Measurements from ENCODE around the gene PTPRE. TPM values are rescaled to one million over a fixed set of nuclear protein-coding genes. Genes with fewer than 3 reads are reported as not detected.

Gene PTPRE, protein sequence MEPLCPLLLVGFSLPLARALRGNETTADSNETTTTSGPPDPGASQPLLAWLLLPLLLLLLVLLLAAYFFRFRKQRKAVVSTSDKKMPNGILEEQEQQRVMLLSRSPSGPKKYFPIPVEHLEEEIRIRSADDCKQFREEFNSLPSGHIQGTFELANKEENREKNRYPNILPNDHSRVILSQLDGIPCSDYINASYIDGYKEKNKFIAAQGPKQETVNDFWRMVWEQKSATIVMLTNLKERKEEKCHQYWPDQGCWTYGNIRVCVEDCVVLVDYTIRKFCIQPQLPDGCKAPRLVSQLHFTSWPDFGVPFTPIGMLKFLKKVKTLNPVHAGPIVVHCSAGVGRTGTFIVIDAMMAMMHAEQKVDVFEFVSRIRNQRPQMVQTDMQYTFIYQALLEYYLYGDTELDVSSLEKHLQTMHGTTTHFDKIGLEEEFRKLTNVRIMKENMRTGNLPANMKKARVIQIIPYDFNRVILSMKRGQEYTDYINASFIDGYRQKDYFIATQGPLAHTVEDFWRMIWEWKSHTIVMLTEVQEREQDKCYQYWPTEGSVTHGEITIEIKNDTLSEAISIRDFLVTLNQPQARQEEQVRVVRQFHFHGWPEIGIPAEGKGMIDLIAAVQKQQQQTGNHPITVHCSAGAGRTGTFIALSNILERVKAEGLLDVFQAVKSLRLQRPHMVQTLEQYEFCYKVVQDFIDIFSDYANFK
- total RNA-seq = 19.8 TPM

DNA sequence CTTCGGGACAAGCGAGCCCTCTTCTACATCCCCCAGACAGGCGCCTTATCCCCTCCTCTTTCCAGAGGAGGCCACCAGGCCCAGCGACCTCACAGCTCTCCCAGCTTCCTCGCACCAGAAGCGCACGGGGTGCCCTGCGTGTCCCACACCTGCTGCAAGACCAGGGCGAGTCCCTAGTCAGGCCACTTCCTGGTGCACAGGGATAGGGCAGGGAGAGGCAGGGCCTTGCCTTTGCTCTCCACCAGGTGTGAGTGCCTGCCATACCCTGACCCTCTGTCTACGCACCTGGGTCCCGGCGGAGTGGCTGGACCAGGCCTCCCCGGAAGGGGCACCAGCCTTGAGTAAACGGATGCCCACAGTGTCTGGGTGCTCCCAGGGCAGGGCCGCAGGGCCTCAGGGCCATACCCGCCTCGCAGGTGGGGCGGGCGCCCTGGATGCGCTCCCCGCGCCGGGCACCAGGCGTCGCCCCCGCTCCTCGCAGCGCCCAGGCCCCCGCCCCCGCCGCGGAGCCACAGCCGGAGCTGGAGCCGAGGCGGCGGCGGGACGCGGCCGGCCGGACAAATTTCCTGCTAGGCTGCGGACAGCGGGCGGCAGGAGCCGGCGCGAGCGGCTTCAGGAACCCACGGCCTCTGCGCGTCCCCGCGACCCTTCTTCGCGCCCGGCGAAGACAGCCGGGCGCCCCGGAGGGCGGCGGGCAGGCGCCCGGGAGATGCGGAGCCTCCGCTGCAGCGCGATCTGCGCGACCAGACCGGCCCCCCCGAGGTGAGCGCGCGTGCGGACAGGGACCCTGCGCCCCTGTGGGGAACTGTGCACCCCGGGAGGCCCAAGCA lies at the start of gene PTPRE:
Gene PTPRE, plus strand, starts transcription at position 556 of the 830 bp plus-strand sequence. CDS start 133,779 bp downstream, outside the sequence.
- DNase-seq = peak; percentile 53

DNA sequence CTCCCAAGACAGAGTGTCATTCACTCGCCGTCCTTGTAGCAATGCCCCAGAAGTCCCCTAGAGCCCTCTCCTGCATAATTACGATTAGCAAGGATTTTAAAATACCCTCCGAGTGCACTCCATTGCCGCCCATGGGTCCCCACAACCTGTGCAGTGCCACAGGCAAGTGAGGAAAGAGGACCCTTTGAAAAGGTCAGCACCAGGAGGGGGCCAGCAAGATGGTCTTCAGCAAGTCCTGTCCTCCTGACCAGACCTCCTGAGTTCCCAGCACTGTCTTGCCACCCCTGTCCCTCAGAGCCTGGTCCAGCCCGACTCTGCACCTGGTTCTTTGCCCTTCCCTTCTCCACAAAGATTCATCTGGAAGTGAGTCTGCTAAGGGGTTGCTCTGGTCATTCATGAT lies 46.3 kb upstream of the PTPRE start:
- no peak for DNase-seq

DNA sequence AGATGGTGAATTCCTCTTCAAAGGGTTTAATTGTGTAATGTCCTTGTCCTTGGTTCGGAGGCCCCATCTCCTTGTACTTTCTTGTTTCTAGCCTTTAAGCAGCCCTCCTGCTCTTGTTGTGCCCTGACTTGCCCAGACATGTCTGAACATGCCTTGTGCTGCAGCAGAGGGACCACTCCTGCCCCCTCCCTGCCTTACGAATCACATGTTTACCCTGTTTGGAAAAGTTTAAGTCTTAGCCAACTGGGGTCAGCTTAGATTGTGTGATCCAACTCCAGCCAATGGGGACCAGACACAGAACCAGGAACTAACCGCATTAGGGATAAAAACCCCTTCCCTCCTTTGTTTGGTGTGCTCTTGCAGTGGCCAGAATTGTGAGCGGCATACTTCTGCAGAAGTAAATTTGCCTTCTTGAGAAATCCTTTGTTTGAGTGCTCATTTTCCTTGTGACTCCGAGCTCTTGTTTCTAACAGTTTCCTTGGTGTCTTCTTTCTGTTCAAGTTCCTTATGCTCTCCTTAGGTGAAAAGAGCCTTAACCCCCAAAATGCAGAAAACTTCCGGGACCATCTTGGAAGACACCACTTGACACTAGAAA lies 43.6 kb upstream of the PTPRE start:
- no peak for DNase-seq

DNA sequence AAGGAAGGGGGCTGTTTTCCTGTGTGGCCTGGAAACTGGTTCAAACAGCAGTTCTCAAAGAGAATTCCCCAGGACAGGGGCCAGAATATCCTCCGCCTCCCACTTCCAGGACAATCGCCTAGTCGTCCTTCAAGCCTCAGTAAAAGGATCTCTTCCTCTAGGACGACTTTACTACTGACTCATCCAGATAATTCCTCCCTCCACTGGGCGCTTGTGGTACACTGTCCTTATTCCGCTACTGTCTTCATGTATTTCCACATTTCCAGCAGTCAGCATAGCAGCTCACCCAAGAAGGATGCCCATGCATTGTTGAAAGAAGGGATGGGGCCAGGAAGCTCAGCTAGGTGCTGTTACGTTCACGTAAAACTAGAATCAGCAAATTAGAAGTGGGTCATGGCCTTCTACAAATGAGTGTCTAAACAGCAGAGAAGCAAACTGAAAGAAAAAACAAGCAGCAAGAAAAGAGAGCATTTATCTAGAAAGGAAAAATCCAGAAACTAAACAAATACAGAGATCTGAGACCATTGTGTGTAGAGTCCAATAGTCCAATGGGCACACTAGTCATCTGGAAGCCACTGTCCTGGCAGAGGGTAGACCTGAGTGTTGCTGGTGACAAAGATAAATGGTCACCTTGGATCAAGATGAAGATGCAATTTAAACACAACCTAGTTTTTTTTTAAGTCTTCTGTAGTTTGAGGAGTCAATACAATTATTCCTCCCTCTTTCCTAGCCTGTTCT lies 40.5 kb upstream of the PTPRE start:
- DNase-seq = no peak

DNA sequence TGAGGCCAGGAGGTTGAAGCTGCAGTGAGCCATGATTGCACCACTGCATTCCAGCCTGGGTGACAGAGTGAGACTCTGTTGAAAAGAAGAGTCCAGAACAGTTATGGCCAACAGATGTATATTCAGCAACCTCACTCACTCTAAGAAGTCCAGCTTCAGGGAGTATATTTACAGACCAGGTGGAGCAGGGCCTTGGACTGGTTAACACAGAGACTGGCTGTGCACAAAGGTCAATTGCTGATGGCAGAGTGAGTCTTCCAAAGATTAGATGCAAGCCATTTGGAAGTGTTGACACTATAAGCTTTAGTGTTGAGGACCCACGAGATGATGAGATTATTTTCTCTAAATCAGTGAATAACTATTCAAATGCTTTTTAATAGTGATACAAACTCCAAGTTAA lies 39.1 kb upstream of the PTPRE start:
- DNase-seq = no peak

DNA sequence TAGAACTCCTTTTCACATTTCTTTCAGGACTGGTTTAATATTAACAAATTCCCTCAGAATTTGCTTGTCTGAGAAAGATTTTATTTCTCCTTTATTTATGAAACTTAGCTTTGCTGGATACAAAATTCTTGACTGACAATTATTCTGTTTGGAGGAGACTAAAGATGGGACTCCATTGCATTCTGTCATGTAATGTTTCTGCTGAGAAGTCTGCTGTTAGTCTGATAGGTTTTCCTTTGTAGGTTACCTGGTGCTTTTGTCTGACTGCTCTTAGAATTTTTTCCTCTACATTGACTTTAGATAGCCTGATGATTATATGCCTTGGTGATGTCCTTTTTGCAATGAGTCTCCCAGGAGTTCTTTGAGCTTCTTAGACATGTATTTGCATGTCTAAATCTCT lies 37.6 kb upstream of the PTPRE start:
- no peak for DNase-seq

DNA sequence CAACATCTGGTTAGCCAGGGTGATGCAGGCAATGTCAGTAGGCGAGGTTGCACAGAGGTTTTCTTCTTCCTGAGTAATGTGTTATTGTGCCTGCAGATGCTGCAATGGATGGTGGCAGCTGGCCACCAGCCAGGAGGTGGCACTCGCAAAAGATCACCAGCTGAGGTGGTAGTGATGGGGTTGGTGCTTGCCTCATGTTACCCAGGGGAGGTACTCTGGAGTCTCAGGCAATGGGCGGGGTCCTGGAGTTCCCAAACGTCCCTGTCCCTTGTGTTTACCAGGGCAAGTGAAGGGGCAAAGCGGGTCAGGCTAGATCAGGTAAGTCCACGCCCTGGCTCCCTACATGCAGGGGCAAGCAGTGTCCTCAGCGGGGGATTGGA lies 35.3 kb upstream of the PTPRE start:
- DNase-seq = no peak

DNA sequence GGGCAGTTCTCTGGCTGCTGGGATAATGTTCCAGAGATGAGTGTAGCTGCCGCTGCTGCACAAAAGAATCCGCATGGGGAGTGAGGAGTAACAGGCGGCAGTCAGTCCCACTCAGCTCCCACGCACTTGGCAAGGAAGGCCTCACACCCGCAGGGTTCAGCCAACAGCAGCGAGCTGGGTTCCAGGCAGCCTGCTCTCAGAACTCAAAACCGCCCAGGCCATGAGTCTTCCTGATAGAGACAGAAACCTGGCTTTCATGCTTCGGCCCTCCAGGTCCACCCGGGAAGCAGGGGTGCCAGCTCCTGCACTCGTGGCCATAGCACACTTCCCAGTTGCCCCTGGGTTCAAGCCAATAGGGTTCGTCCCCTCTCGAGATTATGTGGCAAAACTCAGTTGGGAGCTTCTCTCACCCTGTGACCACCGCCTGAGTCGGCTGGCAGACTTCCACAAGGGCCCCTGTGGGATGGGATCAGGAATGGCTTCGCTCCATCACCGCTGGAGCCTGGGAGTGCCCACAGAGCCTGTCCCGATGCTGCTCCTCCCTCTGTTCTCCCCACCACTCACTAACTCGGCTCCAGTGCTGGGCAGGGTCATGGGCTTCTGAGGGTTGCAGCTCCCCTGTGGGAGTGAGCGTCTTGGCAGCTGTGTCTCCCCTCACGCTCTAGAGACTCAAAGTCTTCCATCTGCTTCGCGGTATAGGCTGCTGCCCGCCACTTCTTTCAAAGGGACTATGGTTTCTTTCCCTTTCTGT lies 34.7 kb upstream of the PTPRE start:
- peak; percentile 21 for DNase-seq

DNA sequence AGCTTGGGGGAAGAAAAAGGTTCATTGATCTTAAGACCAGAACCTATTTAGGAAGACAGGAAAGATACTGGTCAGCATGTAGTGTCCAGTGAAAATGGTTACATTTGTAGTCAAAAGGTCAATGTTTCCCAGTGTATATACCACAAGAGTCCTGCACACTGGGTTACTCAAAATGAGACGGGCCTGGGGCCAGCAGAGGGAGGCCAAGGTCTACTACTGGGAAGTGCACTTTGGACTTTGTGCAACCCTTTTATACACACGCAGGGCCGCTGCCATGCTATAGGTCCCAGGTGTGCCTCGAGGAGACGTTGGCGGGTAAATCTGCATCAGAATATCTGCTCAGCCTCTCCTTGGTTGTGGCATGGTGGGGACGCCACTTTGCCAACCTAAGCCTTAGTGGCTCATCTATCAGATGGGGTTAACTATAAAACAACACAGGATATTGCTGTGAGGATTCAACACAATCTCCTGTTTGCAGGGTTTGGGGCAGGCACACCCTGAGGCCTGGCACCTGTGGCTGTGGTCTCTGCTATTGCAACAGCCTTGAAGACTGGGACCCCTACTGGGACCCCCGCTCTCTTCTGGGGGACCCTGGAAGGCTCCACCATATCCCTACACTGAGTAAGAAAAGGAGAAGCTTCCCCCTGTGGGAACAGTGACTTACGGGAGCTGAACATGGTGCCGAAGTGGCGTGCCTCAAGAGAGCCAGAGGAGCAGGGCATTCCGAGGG lies 33.9 kb upstream of the PTPRE start:
- no peak for DNase-seq

DNA sequence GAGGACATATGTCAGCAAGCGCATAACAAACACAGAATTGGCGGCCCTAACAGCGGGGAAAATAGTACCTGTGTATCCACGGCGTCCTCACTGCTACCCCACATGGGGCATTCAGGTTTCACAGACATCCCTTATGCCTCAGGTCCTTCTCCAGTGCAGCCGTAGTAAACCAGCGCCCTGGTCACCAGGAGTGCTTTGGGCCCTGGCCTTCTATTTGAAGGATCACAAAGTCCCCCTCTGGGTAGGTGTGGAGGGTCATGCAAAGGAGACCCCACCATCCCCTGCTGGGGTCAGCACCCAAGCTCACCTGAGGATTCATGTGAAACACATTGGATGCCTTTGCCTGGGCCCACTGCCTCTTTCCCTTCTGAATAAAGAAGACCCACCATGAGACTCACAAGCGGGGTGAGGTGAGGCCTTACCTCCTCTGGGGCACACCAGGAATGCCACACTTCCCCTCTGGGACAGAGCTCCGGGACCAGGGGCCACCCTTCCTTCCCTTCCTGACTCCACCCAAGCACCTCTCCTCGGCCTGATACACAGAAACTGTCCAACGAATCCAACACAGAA lies 32.9 kb upstream of the PTPRE start:
- no peak for DNase-seq

DNA sequence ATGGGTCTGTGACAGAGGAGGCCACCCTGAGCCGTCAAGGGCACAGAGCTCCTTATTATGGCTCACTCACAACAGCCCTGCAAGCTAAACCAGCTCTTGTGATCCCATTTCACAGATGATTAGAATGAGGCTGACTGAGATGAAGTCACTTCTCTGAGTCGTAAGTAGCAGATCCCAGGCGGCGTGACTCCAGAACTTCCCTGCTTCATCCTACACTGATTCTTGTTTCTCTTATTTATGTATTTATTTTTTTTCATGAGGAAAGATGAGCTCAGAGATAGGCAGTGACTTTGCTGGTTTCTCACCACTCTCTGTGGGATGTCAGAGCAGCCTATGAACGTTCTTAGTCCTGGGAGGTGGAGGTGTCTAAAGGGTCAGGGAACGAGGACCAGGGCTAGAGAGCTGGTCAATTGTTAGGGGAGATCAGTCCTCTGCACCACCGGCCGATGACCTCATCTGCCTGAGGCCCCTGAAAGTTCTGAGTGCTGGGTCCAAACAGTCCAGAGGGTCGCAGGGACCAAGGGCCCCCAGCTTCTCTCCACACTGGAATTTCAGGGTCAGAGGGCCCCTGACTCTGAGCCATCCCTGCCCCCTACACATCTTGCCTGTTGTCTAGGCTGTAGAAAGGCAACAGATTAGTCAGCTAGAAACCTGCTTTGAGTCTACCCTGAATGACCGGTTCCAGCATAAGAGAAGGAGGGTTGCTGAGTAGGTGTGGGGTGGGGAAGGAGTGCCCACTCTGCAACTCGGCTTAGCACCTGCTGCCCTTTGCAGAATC lies 32.0 kb upstream of the PTPRE start:
- DNase-seq = no peak

DNA sequence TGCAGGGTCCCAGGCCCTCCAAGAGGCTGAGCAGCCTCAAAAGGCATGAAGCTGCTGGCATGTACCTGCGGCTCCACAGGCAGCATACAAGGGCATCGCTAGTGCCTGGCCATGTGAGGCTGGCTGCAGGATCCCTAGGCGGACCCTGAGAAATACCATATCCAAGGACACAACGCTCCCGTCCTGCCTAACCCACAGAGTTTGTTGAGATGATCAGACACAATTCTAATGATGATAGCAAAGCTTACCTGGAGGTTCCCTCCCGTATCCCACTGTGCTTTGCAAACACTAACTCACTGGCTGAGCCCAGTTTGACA lies 31.5 kb upstream of the PTPRE start:
- DNase-seq = no peak

DNA sequence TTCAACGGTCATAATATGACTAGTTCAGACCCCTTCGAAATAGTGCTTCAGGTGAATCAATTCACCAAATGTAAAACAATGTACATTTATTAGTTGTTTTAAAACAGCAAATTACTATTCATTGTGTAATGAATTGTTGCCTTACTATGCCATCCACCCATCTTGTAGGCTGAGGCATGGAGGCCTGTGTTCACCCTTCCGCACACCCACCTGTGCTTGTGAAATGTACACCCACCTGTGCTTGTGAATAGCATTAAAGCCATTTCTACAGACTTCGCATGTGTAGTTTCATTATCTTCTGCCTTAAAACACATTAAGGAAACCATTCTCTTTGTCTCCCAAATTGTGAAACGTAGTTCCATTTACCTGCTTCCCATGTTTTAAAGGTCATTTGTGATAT lies 31.0 kb upstream of the PTPRE start:
- DNase-seq = no peak

DNA sequence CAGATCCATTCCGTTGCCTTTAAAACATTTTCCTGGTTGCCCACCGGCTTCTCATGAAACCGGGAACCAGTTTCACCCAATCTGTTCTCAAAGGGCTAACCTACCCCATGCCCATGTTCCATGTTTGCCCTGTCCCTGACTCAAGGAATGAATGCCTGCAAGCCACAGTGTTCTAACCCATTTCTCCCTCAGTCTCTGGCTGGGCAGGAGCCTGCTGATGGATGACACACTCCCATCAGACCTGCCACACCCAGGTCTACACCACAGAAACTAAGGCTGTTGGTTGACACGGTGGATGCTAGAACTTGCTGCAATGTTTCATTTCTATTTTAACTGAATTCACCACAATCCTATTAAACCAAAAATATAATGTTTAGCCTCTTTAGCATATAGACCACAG lies 29.8 kb upstream of the PTPRE start:
- no peak for DNase-seq

DNA sequence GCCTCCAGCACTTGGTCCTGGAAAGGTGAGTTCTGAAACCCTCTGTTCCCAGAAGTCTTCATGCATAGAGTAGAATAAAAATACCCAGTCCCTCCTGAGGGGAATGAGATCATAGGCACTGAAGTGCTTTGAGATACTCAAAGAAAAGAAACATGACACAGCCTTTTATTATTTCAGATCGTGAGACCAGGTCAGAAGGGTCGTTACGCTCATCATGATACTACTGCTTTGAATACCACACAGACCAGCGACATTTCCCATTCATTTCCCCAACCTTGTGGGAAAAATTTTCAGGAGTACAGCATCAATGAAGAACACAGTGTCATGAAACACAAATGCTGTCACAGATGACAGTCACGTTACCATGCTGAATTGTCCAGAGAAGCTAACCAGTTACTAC lies 29.2 kb upstream of the PTPRE start:
- no peak for DNase-seq

DNA sequence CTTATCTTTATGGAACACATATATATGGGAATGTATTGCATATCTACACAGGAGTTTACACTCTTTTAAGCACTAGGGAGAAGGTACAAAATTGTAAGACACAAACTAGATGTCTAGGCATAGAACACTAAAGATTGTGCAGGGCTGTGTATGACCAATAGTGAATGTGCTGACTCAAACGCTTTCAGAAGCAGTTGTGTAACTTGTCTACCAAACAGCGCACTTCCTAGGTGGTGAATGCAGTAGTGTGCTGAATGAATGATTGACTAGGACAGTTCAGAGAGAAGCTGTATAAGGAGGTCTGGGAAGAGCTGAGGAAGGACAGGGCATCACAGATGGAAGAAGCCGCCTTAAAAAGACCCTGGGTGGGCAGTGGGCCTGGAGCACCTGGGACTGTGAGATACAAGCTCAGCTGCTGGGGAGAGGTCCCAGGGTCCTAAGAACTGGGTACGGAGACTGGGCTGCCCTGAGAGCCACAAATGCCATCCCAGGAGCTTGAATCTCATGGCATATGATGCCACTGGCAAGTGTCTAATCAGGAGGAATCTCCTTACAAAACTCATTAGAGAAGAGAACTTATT lies 28.3 kb upstream of the PTPRE start:
- DNase-seq = no peak

DNA sequence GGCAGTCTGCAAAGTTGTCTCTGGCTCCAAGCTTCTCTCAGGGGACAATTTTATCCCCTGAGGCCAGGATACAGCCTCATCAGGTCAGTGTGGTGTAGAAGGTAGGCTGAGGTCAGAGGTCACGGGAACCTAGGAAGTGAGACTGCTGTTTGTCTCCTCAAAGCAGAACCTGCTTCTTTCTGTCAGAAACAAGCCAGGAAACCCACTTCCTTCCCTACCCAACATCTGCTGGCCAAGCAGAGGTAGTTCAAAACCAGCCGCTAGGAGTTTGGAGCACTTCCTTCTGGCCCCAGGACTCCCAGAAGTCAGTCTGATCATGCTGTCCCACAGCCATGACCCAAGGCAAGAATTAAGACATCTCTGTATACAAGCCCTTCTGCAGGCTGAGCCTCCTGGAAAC lies 26.3 kb upstream of the PTPRE start:
- no peak for DNase-seq

DNA sequence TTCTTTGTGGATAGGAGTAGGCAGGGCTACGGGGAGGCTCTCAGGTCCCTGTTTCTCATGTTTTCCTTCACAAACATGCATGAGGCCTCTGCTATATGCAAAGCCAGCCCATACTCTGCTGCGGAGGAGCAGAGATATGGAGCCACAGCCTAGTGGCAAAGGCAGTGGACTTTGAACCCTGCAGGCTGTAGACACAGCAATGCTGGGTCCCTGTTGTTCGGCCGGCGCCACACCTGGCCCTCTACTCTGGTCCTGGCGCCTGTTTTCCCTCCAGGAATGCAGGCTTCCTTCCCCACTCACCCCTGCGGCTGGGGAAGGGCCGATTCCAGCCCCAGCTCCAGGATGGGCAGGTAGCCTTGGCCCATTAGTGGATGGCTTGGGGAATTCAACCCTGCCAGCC lies 25.6 kb upstream of the PTPRE start:
- DNase-seq = no peak

DNA sequence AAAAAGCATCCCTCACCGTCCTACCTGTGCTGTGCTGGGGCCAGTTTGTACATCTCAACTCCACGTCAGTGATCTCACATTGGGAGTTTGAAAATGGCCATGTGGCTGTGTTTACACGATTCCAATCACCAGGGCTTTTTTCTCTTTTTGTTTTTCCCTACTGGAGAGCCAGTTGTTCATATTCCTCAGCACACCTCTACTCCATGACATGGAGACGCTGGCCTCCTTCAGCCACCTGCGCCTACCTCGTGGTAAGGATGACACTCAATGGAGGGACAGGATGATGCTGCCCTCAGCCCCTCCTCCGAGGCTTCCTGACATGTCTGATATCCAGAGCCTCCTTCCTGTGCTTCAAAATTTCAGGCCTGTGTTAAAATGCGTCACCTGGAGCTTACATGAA lies 24.5 kb upstream of the PTPRE start:
- no peak for DNase-seq
